Spleen (tissue), 7 donors: Measurements from ENCODE around the gene PLAC9.

ENCODE experiments used
- CTCF ChIP-seq, 11 experiments: fragments of 200-600 bp in 7 of 11; fragments of 450-650 bp in 4 of 11; sonication (generic) in 4 of 11; IDR thresholded peaks in 8 of 11; conservative IDR thresholded peaks in 3 of 11; 1 replicate in 7 of 11; 2 replicates in 4 of 11; pipeline versions ENCODE4 v1.4.0 to v1.8.0; 2016 to 2021; ENCODE audit warnings: antibody characterized with exemption in 11 of 11, inconsistent platforms in 4 of 11, mild to moderate bottlenecking in 1 of 11
- POLR2AphosphoS5 ChIP-seq, 3 donors: sonication (generic); formaldehyde crosslinking; IDR thresholded peaks; one replicate each; pipeline ENCODE4 v1.5.1; 2017; ENCODE audit warnings: antibody characterized with exemption in 3 of 3
- donor health status: DM: no; HTN: no; CAD: no; lungs with moderate emphysema.
- donor health status: DM: no; HTN: no; CAD: no.
- donor health status: DM: no; HTN: no; CAD: no.

- TF ChIP-seq POLR2AphosphoS5 (IDR thresholded peaks at IDR 0.05) (no peak), CTCF (IDR thresholded peaks at IDR 0.05 in 8 of 11, conservative IDR thresholded peaks at IDR 0.05 in 3 of 11) (no peak)
These were observed 31.3 kb downstream of the PLAC9 start for GRCh38 chr10:80163741-80164341.
